Pancreas (tissue), 10 donors: Measurements from ENCODE around the gene SLC24A3. TPM values are rescaled to one million over a fixed set of nuclear protein-coding genes. Genes with fewer than 3 reads are reported as not detected.

Source experiments
- ATAC-seq, 4 donors: fragments of 200-7000 bp; cut with Tn5 transposase; one replicate each; pipeline versions ENCODE4 v1.8.0 to v1.9.1; 2020; ENCODE audit warnings: mild to moderate bottlenecking in 4 of 4, moderate library complexity in 4 of 4
- DNase-seq, 6 donors: peaks; one replicate each; pipeline ENCODE4 v3.0.0-alpha.2; 2020
- FAIRE-seq: peaks from 2 replicates; lab custom pipeline; 2012; peaks lifted over from hg19 to GRCh38; lab: Jason Lieb, UNC
- H3K27ac ChIP-seq, 4 donors: fragments of 200-600 bp; sonication (generic); 1 replicate in 3 of 4; 2 replicates in 1 of 4; pipeline versions ENCODE4 v1.5.0 to v1.8.0; 2020
- H3K27me3 ChIP-seq, 4 donors: fragments of 200-600 bp; one replicate each; pipeline ENCODE4 v1.8.0; 2021
- H3K36me3 ChIP-seq, 3 donors: fragments of 200-600 bp; sonication (generic) in 1 of 3; one replicate each; pipeline versions ENCODE4 v1.5.0 to v1.8.0; 2020 to 2021
- H3K4me1 ChIP-seq, 3 donors: fragments of 200-600 bp; one replicate each; pipeline ENCODE4 v1.8.0; 2021
- H3K4me3 ChIP-seq, 4 donors: fragments of 200-600 bp; sonication (generic) in 2 of 4; one replicate each; pipeline versions ENCODE4 v1.5.0 to v1.8.0; 2020 to 2021
- H3K9me3 ChIP-seq, 4 donors: fragments of 200-600 bp; one replicate each; pipeline ENCODE4 v1.8.0; 2021
- CTCF ChIP-seq, 4 donors: fragments of 200-600 bp; sonication (generic) in 3 of 4; IDR thresholded peaks; one replicate each; pipeline versions ENCODE4 v1.5.0 to v1.8.0; 2021; ENCODE audit warnings: antibody characterized with exemption in 4 of 4
- WGBS, 2 donors: extraction: QIAGEN DNeasy Blood & Tissue Kit; methylation state at CpG; one replicate each; pipeline ENCODE4 v1.1.7; 2013; 5-methylcytosine and 5-hydroxymethylcytosine counted together
- intact Hi-C, 3 donors: fragments of 100-400 bp; cut with DNase I; formaldehyde crosslinking; loops; one replicate each; pipeline versions ENCODE4 v1.11.1 to v1.14.2; 2022
- polyA plus RNA-seq, 2 donors: library from polyadenylated mRNA; stranded (reverse); fragments of 200-250 nt; gene quantifications; one replicate each; pipeline ENCODE4 v1.2.3, GENCODE V29; 2013
- total RNA-seq, 6 donors: library from RNA; stranded (reverse); fragmentation: NEBNext Ultra II Directional in 4 of 6; extraction: Animal tissue kit (Norgen Biotek cat#: 25700) in 4 of 6; gene quantifications; one replicate each; pipeline versions ENCODE4 v1.2.1 to v1.2.4, GENCODE V29; 2021 to 2023
- donor health status: healthy with polysubstance abuse.
- donor health status: DM: no; HTN: no; CAD: no; lungs with moderate emphysema.
- donor health status: DM: no; HTN: no; CAD: no.
- donor health status: control.
- donor health status: control.
- donor health status: Bipolar disorder and iron deficiency.
- donor health status: DM: yes; HTN: yes; CAD: no.
- donor health status: DM: no; HTN: no; CAD: no.
- donor health status: DM: no; HTN: no; CAD: no.
- donor health status: DM: yes; HTN: yes; CAD: no.

The SLC24A3 gene
- total and polyA plus RNA-seq, 8 donors = 0.28 to 0.87 (median 0.49) TPM

GRCh38 chr20:19589787-19590362, 377.4 kb downstream of the SLC24A3 start:
- no peak for TF ChIP-seq CTCF (IDR thresholded peaks at IDR 0.05)
- no peak for FAIRE-seq
- intact Hi-C loops = no loop called here
- Histone ChIP-seq H3K9me3 (no peaks in the 10 kb centered on the region), H3K36me3 (no peaks in the 10 kb centered on the region), H3K27ac (no peak overlapping the region), H3K4me3 (no peak overlapping the region), H3K4me1 (no peaks in the 10 kb centered on the region), H3K27me3 (no peaks in the 10 kb centered on the region)
- no peak for DNase-seq
- ATAC-seq = no peak
- WGBS, 2 donors = 77 to 88% methylated on average over 5 of the region's 5 CpGs

- no peak for DNase-seq
- H3K4me1 ChIP-seq = no peaks in the 10 kb centered on the region
- intact Hi-C loops = no loop called here
- no peak for ATAC-seq
- no peak for TF ChIP-seq CTCF (IDR thresholded peaks at IDR 0.05)
- no peaks in the 10 kb centered on the region for H3K36me3 ChIP-seq
- H3K9me3 ChIP-seq = no peaks in the 10 kb centered on the region
- FAIRE-seq = no peak
- 78 to 100% methylated on average over 3 of the region's 3 CpGs for WGBS, 2 donors
- H3K27ac ChIP-seq = no peak overlapping the region
- H3K4me3 ChIP-seq = no peak overlapping the region
- H3K27me3 ChIP-seq = no peaks in the 10 kb centered on the region
These were observed 377.9 kb downstream of the SLC24A3 start for GRCh38 chr20:19590382-19590781.

- no peak overlapping the region for H3K27ac ChIP-seq
- H3K9me3 ChIP-seq = no peaks in the 10 kb centered on the region
- DNase-seq = no peak
- no peaks in the 10 kb centered on the region for H3K4me1 ChIP-seq
- no peaks in the 10 kb centered on the region for H3K27me3 ChIP-seq
- TF ChIP-seq CTCF (IDR thresholded peaks at IDR 0.05) = no peak
- H3K36me3 ChIP-seq = no peaks in the 10 kb centered on the region
- no peak for ATAC-seq
- 87 to 93% methylated on average over 7 of the region's 7 CpGs for WGBS, 2 donors
- no peak for FAIRE-seq
- intact Hi-C loops = no loop called here
- no peak overlapping the region for H3K4me3 ChIP-seq
These were observed 381.3 kb downstream of the SLC24A3 start for GRCh38 chr20:19593762-19594161.

GRCh38 chr20:19594896-19595295, 382.5 kb downstream of the SLC24A3 start:
- H3K9me3 ChIP-seq = no peaks in the 10 kb centered on the region
- no peaks in the 10 kb centered on the region for H3K36me3 ChIP-seq
- FAIRE-seq = no peak
- H3K4me1 ChIP-seq = no peaks in the 10 kb centered on the region
- intact Hi-C loops = no loop called here
- ATAC-seq = no peak
- 63 to 79% methylated on average over 4 of the region's 4 CpGs for WGBS, 2 donors
- no peak for DNase-seq
- H3K27me3 ChIP-seq = no peaks in the 10 kb centered on the region
- H3K4me3 ChIP-seq = no peak overlapping the region
- no peak for TF ChIP-seq CTCF (IDR thresholded peaks at IDR 0.05)
- no peak overlapping the region for H3K27ac ChIP-seq

- Histone ChIP-seq H3K9me3 (no peaks in the 10 kb centered on the region), H3K27me3 (no peaks in the 10 kb centered on the region), H3K4me1 (no peaks in the 10 kb centered on the region), H3K36me3 (no peaks in the 10 kb centered on the region), H3K4me3 (no peak overlapping the region), H3K27ac (no peak overlapping the region)
- intact Hi-C loops = no loop called here
- ATAC-seq (no peak), DNase-seq (no peak), FAIRE-seq (no peak)
- no peak for TF ChIP-seq CTCF (IDR thresholded peaks at IDR 0.05)
- WGBS, 2 donors = 52 to 73% methylated on average over 4 of the region's 4 CpGs
These were observed 385.8 kb downstream of the SLC24A3 start for GRCh38 chr20:19598117-19598850.
